ENCODE data around the gene TENM4.
"Not testable (repeated sequence)": the region's sequence is repeated elsewhere in the genome, so short reads cannot be mapped to it uniquely, and the experiment has no call there.

TENM4 gene

GRCh38 chr11:78902771-78903507, 537.9 kb downstream of the TENM4 start:
- DNase-seq (ENCODE audit: low spot score), result peak; percentile 48

DNA sequence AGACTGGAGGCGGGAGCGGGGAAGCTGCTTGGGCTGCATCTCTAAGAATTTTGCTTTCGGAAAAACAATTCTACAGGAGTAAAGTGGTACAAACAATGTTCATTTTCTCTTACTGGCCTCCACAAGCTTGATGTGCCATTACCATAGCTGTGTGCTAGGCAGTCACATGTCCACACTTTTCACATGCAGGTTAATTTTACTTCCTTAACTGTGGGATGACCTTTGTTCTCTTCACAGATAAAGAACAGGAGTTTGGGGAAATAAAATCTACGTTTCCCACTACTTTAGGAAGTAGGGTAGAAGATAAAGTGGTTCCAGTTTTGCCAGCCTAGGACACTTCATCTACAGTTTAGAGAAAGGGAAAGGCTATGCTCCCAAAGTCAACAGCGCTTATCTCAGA, 539.0 kb downstream of the TENM4 start:
- no peak for DNase-seq (ENCODE audit: low spot score)

GRCh38 chr11:78898266-78898775, 542.5 kb downstream of the TENM4 start:
- no peak for DNase-seq (ENCODE audit: low spot score)

GRCh38 chr11:78893996-78894395, 546.8 kb downstream of the TENM4 start:
- DNase-seq (ENCODE audit: low spot score), result no peak

DNA sequence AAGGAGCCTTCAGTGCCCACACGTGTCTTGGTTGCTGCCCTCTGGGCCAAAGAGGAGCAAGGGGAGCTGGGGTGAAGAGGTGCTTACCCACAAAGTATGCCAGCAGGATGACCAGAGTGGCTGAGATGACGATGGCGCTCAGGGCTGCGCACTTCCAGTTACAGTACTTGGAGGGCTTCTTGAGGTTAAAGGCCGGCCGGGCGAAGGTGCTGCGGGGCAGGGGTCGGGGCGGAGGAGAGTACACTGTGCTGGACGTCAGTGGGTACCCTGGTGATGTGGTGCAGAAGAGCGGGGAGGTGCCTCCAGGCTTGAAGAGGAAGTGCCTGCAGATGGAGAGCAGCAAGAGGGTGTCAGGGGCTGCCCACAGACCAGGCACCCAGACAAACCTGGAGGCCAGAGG, 551.1 kb downstream of the TENM4 start:
- peak; percentile 40 for DNase-seq (ENCODE audit: low spot score)

DNA sequence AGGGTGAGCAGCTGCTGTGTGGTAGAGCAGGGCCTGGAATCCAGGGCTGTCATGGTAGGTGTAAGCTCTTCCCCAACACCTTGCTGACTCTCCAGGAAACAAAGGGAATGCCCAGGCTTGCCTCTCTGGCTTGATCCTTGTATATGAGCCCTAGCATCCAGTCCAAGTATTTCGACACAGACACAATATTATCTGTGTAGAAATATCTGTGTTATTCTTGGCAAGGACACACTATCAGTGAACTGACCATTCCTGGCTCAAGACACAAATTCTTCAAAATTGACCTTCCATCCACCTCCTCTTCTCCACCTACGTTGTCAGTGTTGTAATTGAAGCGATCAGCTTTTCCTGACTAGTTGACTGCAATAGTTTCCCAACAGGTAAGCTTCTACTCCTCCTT, 554.2 kb downstream of the TENM4 start:
- DNase-seq (ENCODE audit: low spot score), result peak; percentile 14

DNA sequence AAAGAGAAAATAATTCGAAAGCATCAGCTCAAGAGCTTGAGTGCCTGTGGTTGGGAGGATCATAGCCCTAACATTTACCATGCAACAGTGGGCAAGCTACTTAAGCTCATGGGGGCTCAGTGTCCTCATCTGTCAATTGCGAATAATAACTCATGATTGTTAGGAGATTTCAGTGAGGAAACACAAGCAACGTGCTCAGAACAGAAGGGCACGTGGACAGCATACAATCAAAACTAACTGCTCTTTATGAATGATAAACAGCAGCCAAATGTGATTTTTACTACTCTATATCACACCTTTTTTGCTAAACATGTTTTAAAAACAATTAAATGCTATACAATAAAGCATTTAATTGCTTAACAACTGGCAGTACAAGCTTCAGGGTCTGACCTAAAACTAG, 556.1 kb downstream of the TENM4 start:
- no peak for DNase-seq (ENCODE audit: low spot score)

DNA sequence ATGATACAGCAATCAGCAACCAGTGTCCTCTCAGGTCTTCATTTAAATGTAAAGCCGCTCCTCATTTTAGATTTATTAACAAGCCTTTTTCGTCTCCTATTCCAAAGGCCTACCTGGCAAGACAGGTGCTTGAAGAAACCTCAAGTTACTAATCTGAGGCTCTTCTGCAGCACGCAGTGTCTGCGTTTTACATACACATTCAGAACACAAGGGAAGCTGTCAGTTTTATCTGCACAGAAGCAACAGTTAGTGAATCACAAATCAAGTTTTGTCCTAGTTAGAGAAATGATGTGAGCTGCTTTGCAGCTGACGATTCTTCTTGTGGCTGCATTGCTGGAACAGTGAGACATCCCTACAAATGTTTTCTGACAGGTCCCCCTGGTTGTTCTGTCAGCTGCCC, 557.3 kb downstream of the TENM4 start:
- no peak for DNase-seq (ENCODE audit: low spot score)

- not testable (repeated sequence) for DNase-seq (ENCODE audit: low spot score)
Measured at GRCh38 chr11:78879094-78879980, 561.5 kb downstream of the TENM4 start.

GRCh38 chr11:78878631-78879030, 562.2 kb downstream of the TENM4 start:
- no peak for DNase-seq (ENCODE audit: low spot score)

DNA sequence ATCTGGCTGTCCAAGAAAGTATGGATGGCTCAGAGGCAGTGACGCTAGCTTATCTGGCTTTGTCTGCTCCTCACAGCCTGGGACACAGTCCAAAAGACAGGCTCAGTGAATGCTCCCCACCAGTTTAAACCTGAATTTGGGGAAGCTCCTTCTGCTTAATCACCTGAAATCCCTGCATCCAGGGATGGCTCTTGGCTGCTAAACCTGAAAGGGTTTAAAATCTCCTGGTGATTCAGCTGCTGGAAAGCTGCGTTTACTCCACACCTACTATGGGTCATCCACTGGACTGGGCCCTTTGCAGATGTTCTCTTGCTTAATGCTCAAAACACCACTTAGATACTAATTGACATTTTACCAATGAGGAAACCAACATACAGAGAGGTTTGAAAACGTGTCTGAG, 564.2 kb downstream of the TENM4 start:
- no peak for DNase-seq (ENCODE audit: low spot score)

GRCh38 chr11:78870655-78871054, 570.2 kb downstream of the TENM4 start:
- DNase-seq (ENCODE audit: low spot score), result no peak

DNA sequence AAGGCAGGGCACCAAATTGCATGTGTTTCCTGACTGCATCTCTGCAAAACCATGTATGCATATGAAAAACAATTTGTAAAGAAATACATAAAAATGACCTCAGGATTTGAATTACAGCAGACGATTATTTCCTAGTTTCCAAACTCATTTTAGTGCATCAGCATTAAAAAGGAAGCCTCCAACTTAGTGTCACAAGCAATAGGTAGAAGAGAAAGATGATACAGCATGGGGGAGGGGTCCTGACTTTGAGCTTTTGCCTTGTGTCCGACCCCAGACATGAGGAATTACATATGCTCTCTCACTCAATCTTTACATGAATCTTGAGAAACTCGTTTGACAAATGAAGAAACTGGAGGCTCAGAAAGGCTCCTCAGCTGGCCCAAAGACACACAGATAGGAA, 571.5 kb downstream of the TENM4 start:
- DNase-seq (ENCODE audit: low spot score), result no peak

GRCh38 chr11:78868563-78868962, 572.3 kb downstream of the TENM4 start:
- no peak for DNase-seq (ENCODE audit: low spot score)

- no peak for DNase-seq (ENCODE audit: low spot score)
Measured at GRCh38 chr11:78860720-78861422, 580.0 kb downstream of the TENM4 start.

DNA sequence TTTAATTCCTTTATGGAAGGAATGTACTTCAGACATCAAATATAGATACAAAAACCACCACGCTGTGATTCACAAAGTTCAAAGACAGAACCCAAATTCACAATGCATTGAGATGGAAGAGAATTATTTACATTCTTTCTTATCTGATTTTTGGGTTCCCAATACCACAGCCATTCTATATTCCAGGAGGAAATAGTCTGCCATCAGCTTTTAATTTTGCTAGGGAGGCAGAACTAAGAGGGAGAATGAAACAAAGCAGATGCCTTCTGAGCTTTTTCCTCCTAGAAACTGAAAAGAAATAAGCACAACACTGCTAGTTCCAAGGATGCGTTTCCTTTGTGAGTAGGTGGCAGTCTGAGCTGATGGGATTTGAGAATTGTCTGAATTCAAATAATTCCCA, 583.1 kb downstream of the TENM4 start:
- DNase-seq (ENCODE audit: low spot score), result no peak

DNA sequence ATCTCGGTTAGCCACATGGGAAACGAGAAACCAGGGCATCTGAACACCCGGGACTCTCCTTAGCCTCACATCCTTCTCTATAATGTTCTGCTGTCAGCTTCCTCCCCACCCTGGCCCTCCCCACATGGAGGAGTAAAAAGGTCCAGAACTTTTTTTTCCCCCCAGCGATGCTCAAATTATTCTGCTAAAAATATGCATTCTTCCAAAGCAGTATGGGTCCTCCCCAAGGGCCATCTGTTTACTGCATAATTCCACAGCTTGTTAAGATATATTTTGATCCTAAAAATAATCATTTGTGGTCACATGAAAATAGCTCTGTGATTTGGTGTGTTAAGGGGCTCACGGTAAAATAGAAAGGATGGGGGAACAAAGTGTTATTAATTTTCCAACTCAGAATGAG, 584.6 kb downstream of the TENM4 start:
- no peak for DNase-seq (ENCODE audit: low spot score)

GRCh38 chr11:78855116-78855515, 585.7 kb downstream of the TENM4 start:
- no peak for DNase-seq (ENCODE audit: low spot score)

DNA sequence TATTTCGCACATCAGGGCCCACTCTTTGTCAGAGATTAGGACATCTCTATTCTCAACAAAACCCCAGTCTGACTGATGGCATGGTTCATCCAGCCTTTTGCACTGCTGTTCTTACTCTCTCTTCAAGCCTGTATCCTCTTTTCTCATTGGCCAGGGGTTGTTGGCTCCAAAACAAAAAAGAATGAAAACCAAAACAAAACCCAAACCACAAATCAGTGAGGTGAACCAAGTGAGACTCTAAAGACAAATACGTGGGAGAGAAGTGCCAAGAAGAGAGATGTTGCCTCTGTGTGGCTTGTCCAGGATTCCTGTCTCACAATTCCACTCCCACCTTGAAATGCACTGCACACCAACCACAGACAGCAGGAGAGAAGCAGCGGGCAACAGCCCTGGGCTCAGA, 587.3 kb downstream of the TENM4 start:
- DNase-seq (ENCODE audit: low spot score), result no peak

GRCh38 chr11:78851878-78852586, 588.8 kb downstream of the TENM4 start:
- no peak for DNase-seq (ENCODE audit: low spot score)

DNA sequence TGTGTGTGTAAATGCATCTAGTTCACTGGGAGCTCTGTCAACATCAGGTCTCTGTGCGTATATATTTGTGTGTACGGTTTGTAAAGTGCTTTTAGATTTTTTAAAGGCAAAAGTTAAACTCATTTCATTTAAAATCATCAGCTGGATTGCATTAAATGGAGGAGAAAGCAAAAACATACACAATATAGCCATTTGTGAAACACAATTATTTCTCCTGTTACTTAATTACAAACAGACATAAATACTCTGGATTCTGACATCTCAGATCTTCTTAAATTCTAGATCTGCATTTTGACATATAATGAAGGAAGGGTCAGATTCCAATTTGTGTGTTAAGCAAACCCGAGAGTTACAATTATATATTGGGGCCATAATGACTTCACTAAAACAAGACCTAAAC, 590.8 kb downstream of the TENM4 start:
- no peak for DNase-seq (ENCODE audit: low spot score)

DNA sequence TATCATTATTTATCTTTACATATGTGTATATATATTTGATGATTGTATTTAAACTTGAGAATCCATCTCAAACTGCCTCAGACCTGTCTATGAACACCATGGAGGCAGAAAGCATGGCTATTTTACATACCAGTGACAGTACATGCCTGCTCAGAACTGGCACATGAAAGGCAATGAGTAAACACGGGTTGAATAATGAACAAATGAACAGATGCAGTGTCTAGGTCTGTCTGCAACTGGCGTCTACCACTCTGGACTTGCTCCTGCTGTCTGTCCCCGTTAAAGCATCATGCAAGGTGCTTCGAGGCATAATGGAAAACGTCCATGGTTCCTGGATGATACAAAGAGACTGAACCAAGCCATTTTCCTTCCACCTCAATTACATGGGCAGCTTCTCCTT, 594.6 kb downstream of the TENM4 start:
- DNase-seq (ENCODE audit: low spot score), result no peak
